ENCODE measurements around the gene UGT1A1. TPM values are rescaled to one million over a fixed set of nuclear protein-coding genes. Genes with fewer than 3 reads are reported as not detected.

The UGT1A1 gene
- total and polyA plus RNA-seq, 2 donors (not counting 3 experiments of a cell fraction or from before 2014, with no cell fraction given), result not detected

DNA sequence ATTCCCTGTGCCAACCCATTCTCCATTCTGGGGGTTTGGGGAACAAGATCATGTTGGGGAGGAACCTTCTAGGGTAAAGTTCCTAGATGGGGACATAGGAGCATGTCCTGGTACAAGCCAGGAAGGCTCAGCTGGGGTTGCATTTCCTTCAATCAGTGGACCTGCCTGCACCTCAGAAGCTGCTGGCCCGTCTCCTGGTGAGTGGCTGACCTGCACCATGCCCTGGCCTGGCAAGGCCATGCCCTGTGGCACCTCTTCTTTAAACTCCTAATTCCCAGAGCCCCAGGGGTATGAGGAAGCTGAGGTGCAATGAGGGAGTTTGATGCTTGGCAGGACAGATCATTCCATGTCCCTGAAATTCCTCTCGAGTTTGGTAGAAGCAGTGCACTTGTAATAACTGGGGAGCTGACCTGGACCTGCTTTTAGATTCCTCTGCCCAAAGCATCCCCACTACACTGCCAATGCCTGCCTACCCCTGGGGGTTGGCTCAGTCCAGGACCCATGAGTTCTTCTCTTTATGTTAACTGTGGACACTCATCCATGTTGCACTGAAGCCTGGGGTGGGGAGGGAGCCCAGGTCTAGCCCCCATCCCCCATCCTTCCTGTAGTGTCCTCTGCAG lies 43.3 kb downstream of the UGT1A1 start:
- Histone ChIP-seq H3K27ac (ENCODE audit: insufficient read depth, low read depth, low read length) (no peak overlapping the region), H3K27me3 (ENCODE audit: control insufficient read depth in 2 of 2, insufficient read depth in 2 of 2, low read length in 2 of 2) (no peaks in the 10 kb centered on the region), H3K9ac (replicated peaks; ENCODE audit: extremely low read depth, insufficient read depth, low read length) (no peak overlapping the region), H2AFZ (ENCODE audit: low read depth, low read length) (no peak overlapping the region), H3K4me3 (replicated peaks in 1 of 3; ENCODE audit: insufficient read depth in 1 of 3, low read depth in 1 of 3, low read length in 3 of 3) (no peak overlapping the region), H4K20me1 (replicated peaks; ENCODE audit: control insufficient read depth, extremely low read depth, insufficient read depth, low read length) (no peaks in the 10 kb centered on the region), H3K79me2 (ENCODE audit: control insufficient read depth, insufficient read depth, low read length) (no peaks in the 10 kb centered on the region), H3K9me3 (replicated peaks; ENCODE audit: control insufficient read depth, insufficient read depth, low read length) (no peaks in the 10 kb centered on the region), H3K4me2 (ENCODE audit: insufficient read depth, low read length) (no peak overlapping the region), H3K36me3 (ENCODE audit: control insufficient read depth in 2 of 2, extremely low read depth in 1 of 2, insufficient read depth in 2 of 2, low read length in 2 of 2) (no peaks in the 10 kb centered on the region), H3K9me1 (replicated peaks; ENCODE audit: control insufficient read depth, extremely low read depth, insufficient read depth, low read length) (no peaks in the 10 kb centered on the region), H3K4me1 (ENCODE audit: control insufficient read depth, extremely low read depth, insufficient read depth, low read length) (no peaks in the 10 kb centered on the region)
- POLR2A ChIA-PET, result no interaction called here
- BruUV-seq (replicated peaks), result no TSS peak
- no peak for TF ChIP-seq EZH2 (IDR thresholded peaks at IDR 0.05; ENCODE audit: borderline replicate concordance, low read depth, low read length, severe bottlenecking)
- no peak for TF ChIP-seq MYC (IDR thresholded peaks at IDR 0.05; ENCODE audit: low read depth, low read length)
- TF ChIP-seq, protein P1, sequence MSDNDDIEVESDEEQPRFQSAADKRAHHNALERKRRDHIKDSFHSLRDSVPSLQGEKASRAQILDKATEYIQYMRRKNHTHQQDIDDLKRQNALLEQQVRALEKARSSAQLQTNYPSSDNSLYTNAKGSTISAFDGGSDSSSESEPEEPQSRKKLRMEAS (IDR thresholded peaks at IDR 0.05; ENCODE audit: insufficient read depth, insufficient read length), result no peak
- TF ChIP-seq, protein P2, sequence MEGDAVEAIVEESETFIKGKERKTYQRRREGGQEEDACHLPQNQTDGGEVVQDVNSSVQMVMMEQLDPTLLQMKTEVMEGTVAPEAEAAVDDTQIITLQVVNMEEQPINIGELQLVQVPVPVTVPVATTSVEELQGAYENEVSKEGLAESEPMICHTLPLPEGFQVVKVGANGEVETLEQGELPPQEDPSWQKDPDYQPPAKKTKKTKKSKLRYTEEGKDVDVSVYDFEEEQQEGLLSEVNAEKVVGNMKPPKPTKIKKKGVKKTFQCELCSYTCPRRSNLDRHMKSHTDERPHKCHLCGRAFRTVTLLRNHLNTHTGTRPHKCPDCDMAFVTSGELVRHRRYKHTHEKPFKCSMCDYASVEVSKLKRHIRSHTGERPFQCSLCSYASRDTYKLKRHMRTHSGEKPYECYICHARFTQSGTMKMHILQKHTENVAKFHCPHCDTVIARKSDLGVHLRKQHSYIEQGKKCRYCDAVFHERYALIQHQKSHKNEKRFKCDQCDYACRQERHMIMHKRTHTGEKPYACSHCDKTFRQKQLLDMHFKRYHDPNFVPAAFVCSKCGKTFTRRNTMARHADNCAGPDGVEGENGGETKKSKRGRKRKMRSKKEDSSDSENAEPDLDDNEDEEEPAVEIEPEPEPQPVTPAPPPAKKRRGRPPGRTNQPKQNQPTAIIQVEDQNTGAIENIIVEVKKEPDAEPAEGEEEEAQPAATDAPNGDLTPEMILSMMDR (IDR thresholded peaks at IDR 0.05; ENCODE audit: extremely low read depth in 1 of 2, insufficient read depth in 1 of 2, low read depth in 1 of 2, low read length in 2 of 2), result no peak
- dilution Hi-C loops (cut with MboI; ENCODE audit: extremely low pct_ligation_motif_present, low sequenced_read_pairs) (no loop called here), intact Hi-C loops (cut with micrococcal nuclease) (no loop called here)
- DNase-seq (ENCODE audit: low read depth, low spot score) (no peak), FAIRE-seq (no peak)
- CTCF ChIA-PET, result no interaction called here

DNA sequence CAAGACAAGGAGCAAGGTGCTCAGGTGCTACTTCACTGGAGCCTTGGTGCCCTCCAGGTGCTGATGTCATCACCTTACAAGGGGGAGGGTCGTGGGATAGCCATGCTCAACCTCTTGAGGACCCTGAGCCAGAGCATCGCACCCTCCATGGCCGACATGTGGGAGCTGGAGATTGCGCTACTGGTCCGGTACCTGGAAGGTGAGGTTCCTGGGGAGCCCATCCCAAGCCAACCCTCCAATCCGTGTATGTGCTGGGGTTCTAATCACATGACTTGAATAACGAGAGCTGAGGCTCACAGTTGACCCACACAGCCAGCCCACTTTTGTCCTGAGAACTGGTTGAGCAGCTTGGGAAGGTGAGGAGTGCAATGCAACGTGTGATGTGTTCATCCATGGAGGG lies 43.9 kb downstream of the UGT1A1 start:
- H3K36me3 ChIP-seq (ENCODE audit: control insufficient read depth in 2 of 2, extremely low read depth in 1 of 2, insufficient read depth in 2 of 2, low read length in 2 of 2), result no peaks in the 10 kb centered on the region
- H3K9ac ChIP-seq (replicated peaks; ENCODE audit: extremely low read depth, insufficient read depth, low read length), result no peak overlapping the region
- dilution Hi-C loops (cut with MboI; ENCODE audit: extremely low pct_ligation_motif_present, low sequenced_read_pairs), result no loop called here
- intact Hi-C loops (cut with micrococcal nuclease), result no loop called here
- H3K9me3 ChIP-seq (replicated peaks; ENCODE audit: control insufficient read depth, insufficient read depth, low read length), result no peaks in the 10 kb centered on the region
- CTCF ChIA-PET, result no interaction called here
- POLR2A ChIA-PET, result no interaction called here
- BruUV-seq (replicated peaks), result no TSS peak
- H3K27me3 ChIP-seq (ENCODE audit: control insufficient read depth in 2 of 2, insufficient read depth in 2 of 2, low read length in 2 of 2), result no peaks in the 10 kb centered on the region
- no peak overlapping the region for H3K4me3 ChIP-seq (replicated peaks in 1 of 3; ENCODE audit: insufficient read depth in 1 of 3, low read depth in 1 of 3, low read length in 3 of 3)
- no peaks in the 10 kb centered on the region for H3K9me1 ChIP-seq (replicated peaks; ENCODE audit: control insufficient read depth, extremely low read depth, insufficient read depth, low read length)
- DNase-seq (ENCODE audit: low read depth, low spot score) (no peak), FAIRE-seq (no peak)
- H3K4me2 ChIP-seq (ENCODE audit: insufficient read depth, low read length), result no peak overlapping the region
- no peak for TF ChIP-seq JUN (IDR thresholded peaks at IDR 0.05; ENCODE audit: borderline replicate concordance, insufficient read depth, insufficient read length, low read depth)
- no peak for TF ChIP-seq POLR2A (IDR thresholded peaks at IDR 0.05; ENCODE audit: low read depth, low read length)
- no peak for TF ChIP-seq GATA2 (IDR thresholded peaks at IDR 0.05; ENCODE audit: insufficient read depth, insufficient read length, low read depth, low read length)
- TF ChIP-seq, protein P1 (IDR thresholded peaks at IDR 0.05; ENCODE audit: insufficient read depth, insufficient read length), result no peak
- no peak for TF ChIP-seq FOS (IDR thresholded peaks at IDR 0.05; ENCODE audit: borderline replicate concordance, insufficient read depth, low read length)
- TF ChIP-seq EZH2 (IDR thresholded peaks at IDR 0.05; ENCODE audit: borderline replicate concordance, low read depth, low read length, severe bottlenecking), result no peak
- TF ChIP-seq, protein P2 (IDR thresholded peaks at IDR 0.05; ENCODE audit: extremely low read depth in 1 of 2, insufficient read depth in 1 of 2, low read depth in 1 of 2, low read length in 2 of 2), result no peak
- no peak for TF ChIP-seq MYC (IDR thresholded peaks at IDR 0.05; ENCODE audit: low read depth, low read length)
- TF ChIP-seq POLR2AphosphoS5 (IDR thresholded peaks at IDR 0.05; ENCODE audit: insufficient read depth, low read depth, low read length), result no peak
- H4K20me1 ChIP-seq (replicated peaks; ENCODE audit: control insufficient read depth, extremely low read depth, insufficient read depth, low read length), result no peaks in the 10 kb centered on the region
- H3K4me1 ChIP-seq (ENCODE audit: control insufficient read depth, extremely low read depth, insufficient read depth, low read length), result no peaks in the 10 kb centered on the region
- H2AFZ ChIP-seq (ENCODE audit: low read depth, low read length), result no peak overlapping the region
- no peaks in the 10 kb centered on the region for H3K79me2 ChIP-seq (ENCODE audit: control insufficient read depth, insufficient read depth, low read length)
- no peak overlapping the region for H3K27ac ChIP-seq (ENCODE audit: insufficient read depth, low read depth, low read length)

Measured in endothelial cell of umbilical vein (primary cell).